Natural killer cell (primary cell): ENCODE data around the gene MED13L. TPM values are rescaled to one million over a fixed set of nuclear protein-coding genes. Genes with fewer than 3 reads are reported as not detected.
A peak's percentile ranks its signal among the peaks of the same experiment; 100 is the strongest.

Source experiments
- ATAC-seq, 3 donors: fragments of 150-1000 bp in 2 of 3; fragments of 200-7000 bp in 1 of 3; cut with Tn5 transposase; 1 replicate in 1 of 3; 2 replicates in 2 of 3; pipeline ENCODE4 v1.10.0; 2021; ENCODE audit warnings: mild to moderate bottlenecking in 2 of 3, moderate library complexity in 2 of 3
- DNase-seq, 2 donors: peaks; one replicate each; pipeline versions ENCODE4 v3.0.0 to v3.0.0-alpha.2; 2013 to 2021; ENCODE audit warnings: mixed read lengths in 1 of 2
- H3K27ac ChIP-seq: one replicate; pipeline ENCODE4 v1.5.1; 2013; ENCODE audit warnings: mild to moderate bottlenecking, low read length
- H3K27me3 ChIP-seq: one replicate; pipeline ENCODE4 v1.6.1; 2013; ENCODE audit warnings: low read length; ENCODE audit not compliant: control insufficient read depth, insufficient read depth
- H3K36me3 ChIP-seq: one replicate; pipeline ENCODE4 v1.6.1; 2013; ENCODE audit warnings: low read length; ENCODE audit not compliant: control insufficient read depth, insufficient read depth
- H3K4me1 ChIP-seq: one replicate; pipeline ENCODE4 v1.6.1; 2013; ENCODE audit warnings: low read length; ENCODE audit not compliant: control insufficient read depth, insufficient read depth
- H3K4me3 ChIP-seq: one replicate; pipeline ENCODE4 v1.5.1; 2013; ENCODE audit warnings: low read length
- H3K9me3 ChIP-seq: one replicate; pipeline ENCODE4 v1.6.1; 2013; ENCODE audit warnings: low read length; ENCODE audit not compliant: control insufficient read depth, insufficient read depth
- H3K27ac Mint-ChIP-seq, 2 donors: one replicate each; pipeline ENCODE4 v1.8.0; 2022; ENCODE audit warnings: mild to moderate bottlenecking in 2 of 2, mixed read lengths in 2 of 2, moderate library complexity in 1 of 2
- H3K27me3 Mint-ChIP-seq, 2 donors: one replicate each; pipeline ENCODE4 v1.8.0; 2022; ENCODE audit warnings: low read depth in 2 of 2, mixed read lengths in 2 of 2
- H3K36me3 Mint-ChIP-seq: one replicate; pipeline ENCODE4 v1.8.0; 2022; ENCODE audit warnings: mixed read lengths
- H3K4me1 Mint-ChIP-seq, 2 donors: one replicate each; pipeline ENCODE4 v1.8.0; 2022; ENCODE audit warnings: mixed read lengths in 2 of 2
- H3K4me3 Mint-ChIP-seq: one replicate; pipeline ENCODE4 v1.8.0; 2022; ENCODE audit warnings: mild to moderate bottlenecking, moderate library complexity, mixed read lengths
- H3K9me3 Mint-ChIP-seq, 2 donors: one replicate each; pipeline ENCODE4 v1.8.0; 2022; ENCODE audit warnings: mixed read lengths in 2 of 2
- CTCF ChIP-seq: fragments of 200-600 bp; IDR thresholded peaks from one replicate; pipeline ENCODE4 v1.8.0; 2022; ENCODE audit warnings: antibody characterized with exemption
- WGBS: methylation state at CpG from one replicate; pipeline ENCODE4 v1.1.7; 2013; ENCODE audit warnings: missing lambda C conversion rate; ENCODE audit not compliant: insufficient coverage; 5-methylcytosine and 5-hydroxymethylcytosine counted together
- intact Hi-C: fragments of 100-400 bp; cut with micrococcal nuclease; formaldehyde crosslinking; loops from one replicate; pipeline ENCODE4 v1.14.2; 2022
- total RNA-seq, 4 donors: library from RNA; stranded (reverse); fragments of 120-200 nt in 1 of 4; gene quantifications; one replicate each; pipeline versions ENCODE4 v1.2.3 to v1.2.4, GENCODE V29; 2013 to 2022

The MED13L gene
- total RNA-seq, 3 donors from 2014 or later (not counting 1 experiment from before 2014, with no cell fraction given): 237 to 316 (median 240) TPM

DNA sequence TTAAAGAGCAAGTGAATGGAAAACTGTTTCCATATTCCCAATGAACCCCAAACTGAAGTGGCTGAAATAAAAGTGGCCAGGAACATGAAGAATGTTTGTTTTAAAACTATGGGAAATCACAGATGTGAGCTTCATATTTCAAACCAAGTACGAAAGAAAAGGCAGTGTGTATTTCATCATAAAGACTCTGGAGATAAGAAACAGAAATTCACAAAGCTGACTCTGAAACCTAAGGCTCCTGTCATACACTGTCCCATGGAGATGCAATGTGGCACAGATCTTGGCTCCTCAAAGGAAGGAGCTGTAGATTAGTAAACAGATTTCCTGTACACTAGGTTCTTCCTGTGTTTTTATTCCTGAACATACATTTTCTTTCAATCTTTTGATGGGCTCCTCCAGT is 304.4 kb downstream of the MED13L start:
- peak overlapping the region in 1 of 2 donors; percentile 26 for H3K27ac Mint-ChIP-seq

GRCh38 chr12:115972241-115972640 is 305.3 kb downstream of the MED13L start:
- 100% methylated on average over 3 of the region's 4 CpGs for WGBS
- H3K4me3 ChIP-seq: no peak overlapping the region
- peaks cover 79% of the 10 kb centered on the region for H3K36me3 ChIP-seq
- no peak for TF ChIP-seq CTCF
- Mint-ChIP-seq H3K27me3 (no peaks in the 10 kb centered on the region), H3K4me1 (no peaks in the 10 kb centered on the region), H3K9me3 (no peaks in the 10 kb centered on the region), H3K27ac (no peak overlapping the region), H3K4me3 (no peak overlapping the region), H3K36me3 (peaks cover 36% of the 10 kb centered on the region)
- intact Hi-C loops: no loop called here
- H3K27me3 ChIP-seq: no peaks in the 10 kb centered on the region
- no peaks in the 10 kb centered on the region for H3K4me1 ChIP-seq
- H3K27ac ChIP-seq: no peak overlapping the region
- H3K9me3 ChIP-seq: no peaks in the 10 kb centered on the region
- DNase-seq: no peak
- no peak for ATAC-seq

More for the DNA sequence above, 304.4 kb downstream of the MED13L start:
- no peak overlapping the region for H3K4me3 ChIP-seq
- Mint-ChIP-seq H3K4me3 (no peak overlapping the region), H3K36me3 (peaks cover 36% of the 10 kb centered on the region), H3K9me3 (no peaks in the 10 kb centered on the region), H3K27me3 (no peaks in the 10 kb centered on the region), H3K4me1 (no peaks in the 10 kb centered on the region)
- intact Hi-C loops: no loop called here
- 100% methylated on average over 1 of the region's 1 CpG for WGBS
- no peak overlapping the region for H3K27ac ChIP-seq
- peaks cover 72% of the 10 kb centered on the region for H3K36me3 ChIP-seq
- TF ChIP-seq CTCF: no peak
- no peak for ATAC-seq
- no peaks in the 10 kb centered on the region for H3K4me1 ChIP-seq
- no peaks in the 10 kb centered on the region for H3K27me3 ChIP-seq
- H3K9me3 ChIP-seq: no peaks in the 10 kb centered on the region
- DNase-seq: no peak

DNA sequence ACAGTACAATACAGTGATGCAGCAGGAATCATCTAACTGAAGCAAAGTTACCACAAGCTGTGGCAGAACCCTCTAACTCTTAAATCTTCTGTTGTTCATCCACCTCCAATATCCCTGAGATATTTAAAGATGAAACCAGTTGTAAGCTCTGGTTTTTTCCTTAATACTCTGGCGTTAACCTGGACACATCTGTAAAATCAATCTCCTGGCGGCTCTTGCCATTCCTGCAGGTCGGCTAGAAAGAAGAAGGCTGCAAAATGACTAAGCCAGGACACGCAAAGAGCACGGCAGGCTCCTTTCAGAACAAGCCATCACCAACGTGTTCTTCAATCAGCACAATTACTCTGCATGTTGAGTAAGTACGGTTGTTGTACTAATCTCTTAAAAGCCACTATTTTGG is 309.3 kb downstream of the MED13L start:
- Mint-ChIP-seq H3K27me3 (no peaks in the 10 kb centered on the region), H3K9me3 (no peaks in the 10 kb centered on the region), H3K4me1 (peaks cover 0 to 13% of the 10 kb centered on the region in 2 donors), H3K36me3 (peaks cover 45% of the 10 kb centered on the region), H3K4me3 (no peak overlapping the region), H3K27ac (no peak overlapping the region)
- peaks cover 83% of the 10 kb centered on the region for H3K36me3 ChIP-seq
- TF ChIP-seq CTCF: no peak
- 98% methylated on average over 7 of the region's 7 CpGs for WGBS
- ATAC-seq (no peak), DNase-seq (no peak)
- H3K9me3 ChIP-seq: no peaks in the 10 kb centered on the region
- H3K4me1 ChIP-seq: no peaks in the 10 kb centered on the region
- intact Hi-C loops: no loop called here
- H3K27ac ChIP-seq: no peak overlapping the region
- no peaks in the 10 kb centered on the region for H3K27me3 ChIP-seq
- H3K4me3 ChIP-seq: no peak overlapping the region

- H3K27me3 ChIP-seq: no peaks in the 10 kb centered on the region
- H3K27ac Mint-ChIP-seq: no peak overlapping the region
- no peak overlapping the region for H3K27ac ChIP-seq
- intact Hi-C loops: no loop called here
- H3K4me3 Mint-ChIP-seq: no peak overlapping the region
- H3K36me3 ChIP-seq: peaks cover 81% of the 10 kb centered on the region
- no peaks in the 10 kb centered on the region for H3K27me3 Mint-ChIP-seq
- H3K4me3 ChIP-seq: no peak overlapping the region
- DNase-seq: no peak
- H3K4me1 ChIP-seq: no peaks in the 10 kb centered on the region
- no peak for TF ChIP-seq CTCF
- H3K9me3 ChIP-seq: no peaks in the 10 kb centered on the region
- peaks cover 32% of the 10 kb centered on the region for H3K36me3 Mint-ChIP-seq
- WGBS: 94% methylated on average over 4 of the region's 4 CpGs
- peaks cover 2 to 13% of the 10 kb centered on the region in 2 donors for H3K4me1 Mint-ChIP-seq
- no peaks in the 10 kb centered on the region for H3K9me3 Mint-ChIP-seq
- ATAC-seq: no peak
Measured at GRCh38 chr12:115966376-115966775, 311.1 kb downstream of the MED13L start.
